Vagina (tissue), 2 donors: ENCODE results near the gene SLC29A3.

Source experiments
- CTCF ChIP-seq, 3 experiments: fragments of 450-650 bp in 2 of 3; fragments of 200-600 bp in 1 of 3; sonication (generic) in 1 of 3; IDR thresholded peaks; one replicate each; pipeline ENCODE4 v1.5.1; 2017 to 2019; ENCODE audit warnings: antibody characterized with exemption in 3 of 3, mild to moderate bottlenecking in 2 of 3, moderate library complexity in 2 of 3
- POLR2A ChIP-seq, 2 donors: fragments of 450-650 bp; IDR thresholded peaks; one replicate each; pipeline ENCODE4 v1.6.1; 2017; ENCODE audit warnings: antibody characterized with exemption in 2 of 2, mild to moderate bottlenecking in 2 of 2, moderate library complexity in 2 of 2

GRCh38 chr10:71368176-71368575 is 49.1 kb downstream of the SLC29A3 start:
- TF ChIP-seq CTCF (IDR thresholded peaks at IDR 0.05) (no peak), POLR2A (IDR thresholded peaks at IDR 0.05) (no peak)
